A673 (cell line): ENCODE results near the gene CD248.

ENCODE experiments used
- CTCF ChIP-seq: fragments of 300-800, 200-600 bp; sonication (generic); conservative IDR thresholded peaks from 2 replicates; pipeline ENCODE4 v1.5.1; 2017; ENCODE audit warnings: low read depth, mild to moderate bottlenecking, antibody characterized with exemption, low read length, moderate library complexity, mixed read lengths
- EZH2 ChIP-seq: fragments of 200-600 bp; sonication (generic); IDR thresholded peaks from 2 replicates; pipeline ENCODE4 v1.6.1; 2017; ENCODE audit warnings: borderline replicate concordance, low read depth, mild to moderate bottlenecking, mixed read lengths, antibody characterized with exemption, low read length; ENCODE audit not compliant: poor library complexity, severe bottlenecking

DNA sequence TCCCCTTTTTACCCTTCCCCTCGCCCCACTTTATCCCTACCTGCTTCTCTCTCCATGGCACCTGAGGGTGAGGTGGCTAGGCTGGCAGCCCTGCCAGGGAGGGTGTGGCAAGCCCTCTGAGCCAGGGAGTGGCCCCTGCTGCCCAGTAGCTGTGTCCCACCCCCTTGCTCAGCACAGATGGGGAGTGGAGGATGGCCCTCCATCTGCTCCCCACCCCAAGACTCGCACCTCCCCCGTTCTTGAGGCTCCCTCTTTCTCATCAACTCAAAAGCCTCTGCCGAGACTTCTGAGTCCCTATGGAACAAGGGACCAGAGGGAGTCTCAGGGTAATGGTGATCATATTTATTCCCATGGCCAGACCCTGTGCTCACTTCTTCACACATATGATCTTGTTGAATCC, 23.5 kb downstream of the CD248 start:
- no peak for TF ChIP-seq CTCF
- no peak for TF ChIP-seq EZH2
